Thyroid gland (tissue), 4 donors: Measurements from ENCODE around the gene EVC. TPM values are rescaled to one million over a fixed set of nuclear protein-coding genes. Genes with fewer than 3 reads are reported as not detected.
A peak's percentile ranks its signal among the peaks of the same experiment; 100 is the strongest.
"Not testable (repeated sequence)": the region's sequence is repeated elsewhere in the genome, so short reads cannot be mapped to it uniquely, and the experiment has no call there.

Experiments used
- DNase-seq, 2 donors: peaks; one replicate each; pipeline ENCODE4 v3.0.0-alpha.2; 2019
- H3K27ac ChIP-seq, 3 donors: fragments of 200-600 bp; sonication (generic); 1 replicate in 2 of 3; 2 replicates in 1 of 3; pipeline ENCODE4 v1.5.1; 2016 to 2019; ENCODE audit warnings: mild to moderate bottlenecking in 1 of 3, moderate library complexity in 1 of 3
- H3K27me3 ChIP-seq: fragments of 200-600 bp; sonication (generic); one replicate; pipeline ENCODE4 v1.5.1; 2019
- H3K36me3 ChIP-seq, 2 donors: fragments of 200-600 bp; sonication (generic); one replicate each; pipeline ENCODE4 v1.5.1; 2016 to 2019
- H3K4me1 ChIP-seq, 2 donors: fragments of 200-600 bp; sonication (generic); one replicate each; pipeline ENCODE4 v1.5.1; 2017 to 2019
- H3K4me3 ChIP-seq, 3 donors: fragments of 200-600 bp; sonication (generic); replicated peaks in 1 of 3; 1 replicate in 2 of 3; 2 replicates in 1 of 3; pipeline ENCODE4 v1.5.1; 2016; ENCODE audit warnings: mild to moderate bottlenecking in 1 of 3
- H3K9me3 ChIP-seq: fragments of 200-600 bp; sonication (generic); one replicate; pipeline ENCODE4 v1.5.1; 2017
- CTCF ChIP-seq, 6 experiments: fragments of 200-600 bp in 3 of 6; fragments of 450-650 bp in 3 of 6; sonication (generic) in 3 of 6; IDR thresholded peaks; one replicate each; pipeline ENCODE4 v1.5.1; 2016 to 2019; ENCODE audit warnings: antibody characterized with exemption in 6 of 6, mild to moderate bottlenecking in 2 of 6, inconsistent platforms in 1 of 6, moderate library complexity in 1 of 6
- POLR2A ChIP-seq, 2 donors: fragments of 450-650 bp; IDR thresholded peaks; one replicate each; pipeline ENCODE4 v1.6.1; 2017; ENCODE audit warnings: antibody characterized with exemption in 2 of 2, mild to moderate bottlenecking in 2 of 2, moderate library complexity in 1 of 2
- WGBS, 2 donors: methylation state at CpG; one replicate each; pipeline ENCODE4 v1.1.5; 2017; 5-methylcytosine and 5-hydroxymethylcytosine counted together
- intact Hi-C: fragments of 100-400 bp; cut with DNase I; formaldehyde crosslinking; loops from one replicate; pipeline ENCODE4 v1.15.1; 2023
- total RNA-seq, 4 donors: library from RNA; depleted of rRNA; stranded (reverse); fragments of >200 nt; gene quantifications; one replicate each; pipeline ENCODE4 v1.2.3, GENCODE V29; 2016

EVC gene
- total RNA-seq, 4 donors from 2014 or later = 21.4 to 43.6 (median 38.6) TPM

GRCh38 chr4:5720157-5720850 lies 9.3 kb downstream of the EVC start:
- Histone ChIP-seq H3K9me3 (no peaks in the 10 kb centered on the region), H3K4me1 (peaks cover 0 to 11% of the 10 kb centered on the region in 2 donors), H3K27me3 (no peaks in the 10 kb centered on the region), H3K36me3 (no peaks in the 10 kb centered on the region), H3K4me3 (no peak overlapping the region), H3K27ac (no peak overlapping the region)
- DNase-seq = no peak
- WGBS, 2 donors = 87 to 92% methylated on average over 15 to 16 of the region's 16 CpGs
- intact Hi-C loops = no loop called here
- TF ChIP-seq CTCF (IDR thresholded peaks at IDR 0.05) (no peak), POLR2A (IDR thresholded peaks at IDR 0.05) (no peak)

- H3K27ac ChIP-seq = no peak overlapping the region
- DNase-seq = no peak
- intact Hi-C loops = no loop called here
- TF ChIP-seq CTCF (IDR thresholded peaks at IDR 0.05) (no peak), POLR2A (IDR thresholded peaks at IDR 0.05) (no peak)
- H3K4me3 ChIP-seq = no peak overlapping the region
- WGBS, 2 donors = 92 to 93% methylated on average over 3 of the region's 3 CpGs
- H3K36me3 ChIP-seq = no peaks in the 10 kb centered on the region
- H3K4me1 ChIP-seq = peaks cover 0 to 11% of the 10 kb centered on the region in 2 donors
- H3K9me3 ChIP-seq = no peaks in the 10 kb centered on the region
- H3K27me3 ChIP-seq = no peaks in the 10 kb centered on the region
These were observed 10.0 kb downstream of the EVC start for GRCh38 chr4:5720980-5721379.

GRCh38 chr4:5721923-5722322 lies 10.9 kb downstream of the EVC start:
- Histone ChIP-seq H3K4me3 (no peak overlapping the region), H3K9me3 (no peaks in the 10 kb centered on the region), H3K27me3 (no peaks in the 10 kb centered on the region), H3K27ac (no peak overlapping the region), H3K4me1 (peaks cover 0 to 11% of the 10 kb centered on the region in 2 donors), H3K36me3 (no peaks in the 10 kb centered on the region)
- TF ChIP-seq CTCF (IDR thresholded peaks at IDR 0.05) = no peak
- TF ChIP-seq POLR2A (IDR thresholded peaks at IDR 0.05) = no peak
- no peak for DNase-seq
- 77 to 82% methylated on average over 5 of the region's 5 CpGs for WGBS, 2 donors
- intact Hi-C loops = no loop called here

- H3K36me3 ChIP-seq = no peaks in the 10 kb centered on the region
- H3K27ac ChIP-seq = no peak overlapping the region
- WGBS, 2 donors = 22 to 26% methylated on average over 4 of the region's 4 CpGs
- intact Hi-C loops = no loop called here
- H3K27me3 ChIP-seq = no peaks in the 10 kb centered on the region
- TF ChIP-seq CTCF (IDR thresholded peaks at IDR 0.05) = no peak
- TF ChIP-seq POLR2A (IDR thresholded peaks at IDR 0.05) = no peak
- peak; percentile 21 to 46 for DNase-seq
- H3K4me3 ChIP-seq = no peak overlapping the region
- H3K9me3 ChIP-seq = no peaks in the 10 kb centered on the region
- H3K4me1 ChIP-seq = peaks cover 0 to 11% of the 10 kb centered on the region in 2 donors
These were observed 11.3 kb downstream of the EVC start for GRCh38 chr4:5722328-5722727.

- 95% methylated on average over 7 of the region's 7 CpGs for WGBS, 2 donors
- Histone ChIP-seq H3K4me3 (no peak overlapping the region), H3K9me3 (no peaks in the 10 kb centered on the region), H3K27me3 (no peaks in the 10 kb centered on the region), H3K27ac (no peak overlapping the region), H3K36me3 (peaks cover 0 to 2% of the 10 kb centered on the region in 2 donors), H3K4me1 (peaks cover 0 to 11% of the 10 kb centered on the region in 2 donors)
- intact Hi-C loops = no loop called here
- DNase-seq = no peak
- TF ChIP-seq CTCF (IDR thresholded peaks at IDR 0.05) = no peak
- TF ChIP-seq POLR2A (IDR thresholded peaks at IDR 0.05) = no peak
These were observed 13.4 kb downstream of the EVC start for GRCh38 chr4:5724377-5724776.

- H3K4me3 ChIP-seq, H3K27me3 ChIP-seq, H3K27ac ChIP-seq, H3K36me3 ChIP-seq, H3K9me3 ChIP-seq, H3K4me1 ChIP-seq, intact Hi-C loops, DNase-seq: not testable (repeated sequence)
- 67 to 78% methylated on average over 2 of the region's 2 CpGs for WGBS, 2 donors
These were observed 17.4 kb downstream of the EVC start for GRCh38 chr4:5728412-5728811.
